ENCODE data around the gene CSMD2. TPM values are rescaled to one million over a fixed set of nuclear protein-coding genes. Genes with fewer than 3 reads are reported as not detected.

The CSMD2 gene
- total RNA-seq, 2 experiments from 2014 or later, result not detected

DNA sequence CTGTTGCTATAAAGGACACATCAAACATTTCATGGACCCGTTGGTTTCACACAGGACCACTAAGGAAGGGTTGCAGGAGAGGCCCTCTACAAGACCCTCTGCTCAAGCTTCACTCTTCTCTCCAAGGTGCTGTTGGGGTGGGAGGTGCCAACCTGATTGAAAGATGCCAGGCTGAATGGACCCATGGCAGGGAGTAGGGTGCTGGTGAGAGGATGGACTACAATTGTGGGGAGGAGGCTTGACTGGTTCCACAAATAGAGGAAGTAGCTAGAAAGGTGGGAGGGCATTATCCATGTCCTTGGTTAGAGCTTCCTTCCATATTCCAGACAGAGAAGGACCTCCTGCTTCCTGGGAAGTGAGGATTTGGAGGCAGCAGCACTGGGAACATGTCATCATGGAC is 468.7 kb downstream of the CSMD2 start:
- intact Hi-C loops (cut with micrococcal nuclease), result no loop called here
- H3K4me1 Mint-ChIP-seq (ENCODE audit: low read depth), result no peaks in the 10 kb centered on the region
- TF ChIP-seq, protein P1, sequence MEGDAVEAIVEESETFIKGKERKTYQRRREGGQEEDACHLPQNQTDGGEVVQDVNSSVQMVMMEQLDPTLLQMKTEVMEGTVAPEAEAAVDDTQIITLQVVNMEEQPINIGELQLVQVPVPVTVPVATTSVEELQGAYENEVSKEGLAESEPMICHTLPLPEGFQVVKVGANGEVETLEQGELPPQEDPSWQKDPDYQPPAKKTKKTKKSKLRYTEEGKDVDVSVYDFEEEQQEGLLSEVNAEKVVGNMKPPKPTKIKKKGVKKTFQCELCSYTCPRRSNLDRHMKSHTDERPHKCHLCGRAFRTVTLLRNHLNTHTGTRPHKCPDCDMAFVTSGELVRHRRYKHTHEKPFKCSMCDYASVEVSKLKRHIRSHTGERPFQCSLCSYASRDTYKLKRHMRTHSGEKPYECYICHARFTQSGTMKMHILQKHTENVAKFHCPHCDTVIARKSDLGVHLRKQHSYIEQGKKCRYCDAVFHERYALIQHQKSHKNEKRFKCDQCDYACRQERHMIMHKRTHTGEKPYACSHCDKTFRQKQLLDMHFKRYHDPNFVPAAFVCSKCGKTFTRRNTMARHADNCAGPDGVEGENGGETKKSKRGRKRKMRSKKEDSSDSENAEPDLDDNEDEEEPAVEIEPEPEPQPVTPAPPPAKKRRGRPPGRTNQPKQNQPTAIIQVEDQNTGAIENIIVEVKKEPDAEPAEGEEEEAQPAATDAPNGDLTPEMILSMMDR (IDR thresholded peaks at IDR 0.05), result no peak
- ATAC-seq, result no peak
- no peak overlapping the region for H3K4me3 Mint-ChIP-seq
- ChIA-PET POLR2A (no interaction called here), CTCF (no interaction called here)
- no peak for DNase-seq
- no peak overlapping the region for H3K27ac Mint-ChIP-seq
- H3K36me3 Mint-ChIP-seq (ENCODE audit: low read depth), result no peaks in the 10 kb centered on the region
- H3K27me3 Mint-ChIP-seq, result peaks cover 27% of the 10 kb centered on the region
- no peaks in the 10 kb centered on the region for H3K9me3 Mint-ChIP-seq

DNA sequence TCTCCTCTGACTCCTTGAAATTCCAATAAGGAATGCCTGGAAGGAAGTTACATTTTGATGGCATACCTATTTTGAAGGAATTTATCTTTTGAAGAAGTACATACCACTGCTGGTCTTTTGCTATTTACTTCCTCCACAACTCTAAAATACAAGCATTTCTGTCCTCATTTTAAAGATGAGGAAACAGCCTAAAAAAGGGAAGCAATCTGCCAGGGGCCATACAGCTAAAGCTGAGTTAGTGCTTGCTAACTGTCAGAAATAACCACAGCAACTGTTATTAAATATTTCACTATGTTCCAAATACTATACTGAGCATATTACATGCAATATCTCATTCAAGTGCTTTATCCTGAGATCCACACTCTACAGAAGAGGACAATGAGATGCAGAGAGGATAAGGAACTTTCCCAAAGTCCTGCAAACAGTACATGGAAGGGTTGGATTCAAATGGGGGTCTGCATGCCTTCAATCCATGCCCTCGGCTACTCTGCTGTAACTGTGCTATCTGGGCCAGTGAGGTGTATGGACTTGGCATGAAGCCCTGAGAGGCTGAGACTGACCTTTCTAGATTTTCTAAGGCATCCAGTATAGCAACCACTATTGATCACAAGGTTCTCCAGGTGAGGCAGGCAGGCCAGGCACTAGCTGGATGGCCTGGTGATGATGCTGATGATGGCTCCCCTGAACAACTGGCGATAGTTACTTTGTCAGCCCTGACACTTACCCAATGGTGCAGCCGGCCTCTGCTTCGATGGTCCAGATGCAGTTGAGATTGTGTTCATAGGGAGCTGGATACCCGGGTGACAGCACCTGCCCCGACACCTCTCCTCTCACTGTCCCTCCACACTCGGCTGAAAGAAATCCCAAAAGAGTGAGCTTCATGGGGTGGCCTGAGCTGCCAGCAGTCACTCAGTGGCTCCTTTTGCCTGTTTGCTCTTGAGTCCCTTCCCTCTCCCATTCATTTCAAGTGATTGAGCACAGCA is 472.5 kb downstream of the CSMD2 start:
- Mint-ChIP-seq H3K27ac (no peak overlapping the region), H3K9me3 (no peaks in the 10 kb centered on the region), H3K27me3 (peaks cover 21% of the 10 kb centered on the region), H3K4me3 (no peak overlapping the region), H3K4me1 (ENCODE audit: low read depth) (no peaks in the 10 kb centered on the region), H3K36me3 (ENCODE audit: low read depth) (no peaks in the 10 kb centered on the region)
- intact Hi-C loops (cut with micrococcal nuclease), result no loop called here
- ChIA-PET CTCF (no interaction called here), POLR2A (no interaction called here)
- DNase-seq (no peak), ATAC-seq (no peak)
- TF ChIP-seq, protein P1 (IDR thresholded peaks at IDR 0.05), result no peak

DNA sequence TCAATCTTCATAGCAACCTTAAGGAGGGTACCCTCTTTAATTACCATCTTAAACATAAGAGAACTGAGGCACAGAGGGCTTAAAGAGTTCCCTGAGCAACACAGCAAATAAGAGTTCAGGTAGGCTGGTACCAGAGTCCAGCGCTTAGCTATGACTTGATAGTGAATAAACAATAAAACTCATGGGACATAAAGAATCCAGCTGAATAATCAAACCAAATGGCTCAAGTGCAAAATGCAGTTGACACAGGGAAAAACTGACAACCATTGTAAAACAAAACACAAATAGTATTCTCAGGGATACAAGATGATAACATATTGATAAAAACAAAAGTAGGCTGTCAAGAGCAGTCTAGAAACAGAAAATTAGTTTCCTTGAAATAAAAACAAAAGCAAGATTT is 478.0 kb downstream of the CSMD2 start:
- Mint-ChIP-seq H3K27me3 (peaks cover 22% of the 10 kb centered on the region), H3K9me3 (no peaks in the 10 kb centered on the region), H3K27ac (no peak overlapping the region), H3K4me3 (no peak overlapping the region), H3K4me1 (ENCODE audit: low read depth) (no peaks in the 10 kb centered on the region), H3K36me3 (ENCODE audit: low read depth) (no peaks in the 10 kb centered on the region)
- TF ChIP-seq, protein P1 (IDR thresholded peaks at IDR 0.05), result no peak
- intact Hi-C loops (cut with micrococcal nuclease), result no loop called here
- POLR2A ChIA-PET, result no interaction called here
- no peak for DNase-seq
- no peak for ATAC-seq
- CTCF ChIA-PET, result no interaction called here

DNA sequence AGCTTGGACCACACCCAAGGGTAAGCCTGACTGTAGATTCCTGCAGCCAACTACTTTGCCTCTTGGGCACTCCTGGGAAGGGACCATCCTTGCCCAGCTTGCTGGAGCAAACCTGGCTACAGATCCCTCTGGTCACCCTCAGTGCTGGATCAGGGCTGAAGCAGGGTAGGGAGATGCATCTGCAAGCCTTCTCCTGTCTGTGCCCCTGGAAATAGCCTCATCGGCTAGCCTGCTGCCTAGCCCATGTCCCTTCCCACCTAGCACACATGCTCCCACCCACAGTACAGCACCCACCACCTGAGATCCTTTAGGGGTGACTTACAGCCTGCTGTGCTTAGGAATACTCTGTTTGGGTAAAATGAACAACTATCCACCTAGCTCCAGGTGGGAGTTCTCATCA is 478.5 kb downstream of the CSMD2 start:
- CTCF ChIA-PET, result no interaction called here
- ATAC-seq, result no peak
- TF ChIP-seq, protein P1 (IDR thresholded peaks at IDR 0.05), result no peak

DNA sequence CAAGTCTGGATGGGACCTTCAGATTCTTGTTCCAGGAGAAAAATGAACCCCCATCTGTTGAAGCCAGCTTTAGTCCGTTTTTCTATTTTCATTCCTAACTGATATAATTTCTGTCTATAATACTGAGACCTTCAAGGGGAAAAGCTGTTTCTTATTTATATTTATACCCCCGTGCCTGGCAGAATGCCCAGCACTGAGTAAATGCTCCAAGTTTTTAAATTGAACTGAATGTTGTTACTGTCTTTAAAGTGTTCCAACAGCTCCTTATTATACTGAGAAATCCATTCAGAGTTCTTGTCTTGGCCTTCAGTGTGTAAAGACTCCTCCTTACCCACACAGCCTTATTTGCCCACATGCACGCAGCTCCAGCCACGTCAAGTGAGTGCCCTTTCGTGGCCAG is 479.8 kb downstream of the CSMD2 start:
- ChIA-PET CTCF (no interaction called here), POLR2A (no interaction called here)
- H3K36me3 Mint-ChIP-seq (ENCODE audit: low read depth), result no peaks in the 10 kb centered on the region
- TF ChIP-seq, protein P1 (IDR thresholded peaks at IDR 0.05), result no peak
- peaks cover 18% of the 10 kb centered on the region for H3K27me3 Mint-ChIP-seq
- intact Hi-C loops (cut with micrococcal nuclease), result no loop called here
- H3K4me1 Mint-ChIP-seq (ENCODE audit: low read depth), result no peaks in the 10 kb centered on the region
- ATAC-seq (no peak), DNase-seq (no peak)
- no peak overlapping the region for H3K27ac Mint-ChIP-seq
- H3K4me3 Mint-ChIP-seq, result no peak overlapping the region
- no peaks in the 10 kb centered on the region for H3K9me3 Mint-ChIP-seq

More for the DNA sequence above, 478.5 kb downstream of the CSMD2 start:
- POLR2A ChIA-PET, result no interaction called here
- intact Hi-C loops (cut with micrococcal nuclease), result no loop called here
- Mint-ChIP-seq H3K27me3 (peaks cover 19% of the 10 kb centered on the region), H3K4me1 (ENCODE audit: low read depth) (no peaks in the 10 kb centered on the region), H3K4me3 (no peak overlapping the region), H3K9me3 (no peaks in the 10 kb centered on the region), H3K36me3 (ENCODE audit: low read depth) (no peaks in the 10 kb centered on the region), H3K27ac (no peak overlapping the region)
- no peak for DNase-seq
